SK-N-MC (cell line): ENCODE results near the gene GLRA3.

Source experiments
- DNase-seq: peaks from one replicate; pipeline ENCODE4 v3.0.0-alpha.2; 2011; ENCODE audit warnings: low read depth, low spot score
- H3K27ac ChIP-seq: fragments of 200-600 bp; sonication (generic); 2 replicates; pipeline ENCODE4 v1.5.1; 2016; ENCODE audit warnings: mixed run types
- H3K36me3 ChIP-seq: fragments of 200-600 bp; sonication (generic); 2 replicates; pipeline ENCODE4 v1.6.1; 2017; ENCODE audit warnings: antibody characterized with exemption, low read length, mixed read lengths; ENCODE audit not compliant: insufficient read depth
- H3K4me3 ChIP-seq: fragments of 200-600 bp; sonication (generic); 2 replicates; pipeline ENCODE4 v1.5.1; 2016
- H3K9ac ChIP-seq: fragments of 200-600 bp; sonication (generic); 2 replicates; pipeline ENCODE4 v1.8.0; 2017; ENCODE audit warnings: mixed run types, mixed read lengths; ENCODE audit not compliant: insufficient read length
- H3K9me3 ChIP-seq: fragments of 200-600 bp; sonication (generic); 2 replicates; pipeline ENCODE4 v1.6.1; 2017; ENCODE audit warnings: low read depth, mild to moderate bottlenecking, antibody characterized with exemption, low read length, moderate library complexity, mixed read lengths
- EZH2 ChIP-seq: fragments of 200-600 bp; sonication (generic); IDR thresholded peaks from one replicate; pipeline ENCODE4 v1.6.1; 2017; ENCODE audit warnings: antibody characterized with exemption
- FOXP2 ChIP-seq: optimal IDR thresholded peaks from 2 replicates; pipeline ENCODE3; 2011; ENCODE audit warnings: mild to moderate bottlenecking, moderate library complexity; ENCODE audit not compliant: insufficient read depth; ENCODE audit errors: extremely low read length, control extremely low read depth
- POLR2AphosphoS5 ChIP-seq: IDR thresholded peaks from 2 replicates; pipeline ENCODE4 v1.6.1; 2012; ENCODE audit warnings: mild to moderate bottlenecking, low read depth, low read length, borderline replicate concordance

GLRA3 gene

DNA sequence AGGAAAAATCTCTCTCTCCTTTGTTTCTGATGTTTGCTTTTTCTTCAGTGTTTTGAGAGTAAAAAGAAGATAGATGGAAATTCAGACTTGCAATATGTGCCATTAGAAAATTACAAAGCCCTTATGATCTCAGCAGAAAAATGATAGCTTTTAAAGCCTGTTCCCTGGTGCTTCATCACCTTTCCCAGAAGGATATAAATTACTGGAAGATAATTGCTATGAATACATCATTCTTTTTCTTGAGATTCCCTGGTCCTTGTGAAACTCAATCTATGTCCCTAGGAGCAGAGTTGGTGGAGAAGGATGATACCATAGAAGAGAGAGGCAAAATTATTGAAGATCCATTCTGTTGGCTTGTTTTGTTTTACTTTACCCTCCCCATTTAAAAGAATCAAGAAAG, 86.5 kb downstream of the GLRA3 start:
- Histone ChIP-seq H3K27ac (no peak overlapping the region), H3K4me3 (no peak overlapping the region), H3K9me3 (no peaks in the 10 kb centered on the region), H3K36me3 (no peaks in the 10 kb centered on the region), H3K9ac (no peak overlapping the region)
- TF ChIP-seq FOXP2 = no peak
- no peak for TF ChIP-seq POLR2AphosphoS5
- TF ChIP-seq EZH2 = no peak
- no peak for DNase-seq

DNA sequence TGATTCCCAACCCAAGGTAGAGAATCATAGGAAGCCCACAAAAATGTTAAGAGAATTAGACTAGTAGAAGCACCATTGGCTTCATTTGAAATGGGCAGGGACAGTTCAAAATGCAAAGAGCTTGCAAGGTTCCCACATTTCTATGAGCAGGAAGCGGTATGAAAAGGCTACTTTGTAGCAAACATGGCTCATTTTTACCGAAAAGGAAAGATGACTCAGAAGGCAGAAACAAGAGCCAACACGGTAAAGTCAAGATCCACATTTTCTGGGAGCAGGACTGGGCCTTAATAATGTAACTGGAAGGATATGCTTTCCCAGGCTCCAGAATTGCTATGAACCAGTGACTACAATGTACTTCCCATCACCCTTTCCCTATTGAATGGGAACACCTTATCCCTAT, 89.5 kb downstream of the GLRA3 start:
- no peak for DNase-seq
- no peak overlapping the region for H3K4me3 ChIP-seq
- no peaks in the 10 kb centered on the region for H3K36me3 ChIP-seq
- no peak overlapping the region for H3K9ac ChIP-seq
- H3K9me3 ChIP-seq = no peaks in the 10 kb centered on the region
- TF ChIP-seq EZH2 (no peak), FOXP2 (no peak), POLR2AphosphoS5 (no peak)
- H3K27ac ChIP-seq = no peak overlapping the region

DNA sequence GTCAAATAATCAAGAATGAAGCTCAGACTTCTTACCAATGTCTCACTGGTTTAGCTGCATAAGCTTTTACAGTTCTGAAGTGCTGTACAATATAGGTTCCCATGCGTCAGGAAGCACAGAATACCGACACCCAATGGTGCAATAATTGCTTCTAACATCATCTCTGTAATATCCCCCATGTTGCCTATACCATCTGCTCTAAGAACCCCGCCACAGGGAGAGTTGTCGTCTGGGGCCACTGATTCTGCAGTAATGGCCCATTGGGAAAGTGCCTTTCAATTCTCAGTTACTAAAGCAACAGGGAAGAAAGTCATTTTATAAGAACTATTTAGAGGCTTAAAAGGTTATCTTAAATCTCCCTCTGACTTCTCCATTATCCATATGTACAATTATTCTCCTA, 94.9 kb downstream of the GLRA3 start:
- no peaks in the 10 kb centered on the region for H3K9me3 ChIP-seq
- no peak overlapping the region for H3K27ac ChIP-seq
- H3K4me3 ChIP-seq = no peak overlapping the region
- DNase-seq = no peak
- no peak overlapping the region for H3K9ac ChIP-seq
- H3K36me3 ChIP-seq = no peaks in the 10 kb centered on the region
- TF ChIP-seq POLR2AphosphoS5 (no peak), EZH2 (no peak), FOXP2 (no peak)

DNA sequence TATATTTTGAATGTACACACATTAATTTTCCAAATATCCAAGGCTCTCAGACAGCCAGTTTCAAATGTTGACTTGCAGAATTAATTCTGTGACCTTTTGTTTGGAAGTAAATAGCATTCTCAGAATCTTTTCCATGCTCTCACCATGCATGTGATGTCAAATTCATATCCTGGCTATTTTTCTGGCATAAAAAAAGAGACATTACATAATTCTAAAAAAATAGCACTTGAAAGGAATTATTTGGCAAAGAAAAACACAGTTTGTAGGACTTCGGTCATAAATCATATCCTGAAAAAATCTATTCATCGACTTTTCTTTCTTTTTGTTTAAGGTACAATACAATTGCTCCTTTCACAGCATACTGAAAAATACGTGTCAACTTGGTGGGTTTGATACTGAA, 111.2 kb downstream of the GLRA3 start:
- no peaks in the 10 kb centered on the region for H3K36me3 ChIP-seq
- no peak for DNase-seq

DNA sequence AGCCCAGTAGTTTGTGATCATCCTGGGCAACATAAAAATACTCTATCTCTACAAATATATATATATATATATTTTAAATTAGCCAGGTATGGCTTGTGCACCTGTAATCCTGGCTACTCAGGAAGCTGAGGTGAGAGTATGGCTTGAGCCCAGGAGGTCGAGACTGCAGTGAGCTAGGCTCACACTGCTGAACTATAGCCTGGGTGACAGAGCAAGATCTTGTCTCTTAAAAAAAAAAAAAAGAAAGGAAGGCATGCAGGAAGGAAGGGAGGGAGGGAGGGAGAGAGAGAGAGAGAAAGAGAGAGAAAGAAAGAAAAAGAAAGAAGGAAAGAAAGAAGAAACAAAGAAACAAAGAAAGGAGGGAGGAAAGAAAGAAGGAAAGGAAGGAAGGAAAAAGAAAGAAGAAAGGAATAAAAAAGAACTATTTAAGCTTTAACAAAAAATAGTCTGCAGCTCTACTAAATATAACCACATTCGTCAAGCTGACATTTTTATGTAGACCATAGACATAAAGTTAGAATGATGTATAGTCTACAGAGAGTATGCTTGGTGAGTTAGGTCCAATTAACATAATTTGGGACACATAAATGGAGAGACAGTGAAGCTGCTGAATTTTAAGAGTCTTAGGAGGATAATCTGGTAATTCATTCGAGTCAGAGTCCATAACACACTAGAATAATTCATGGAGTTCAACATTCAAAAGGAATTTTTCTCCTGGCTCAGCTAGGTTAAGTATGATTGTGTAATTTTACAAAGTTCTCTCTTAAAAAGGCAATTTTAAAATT, 111.9 kb downstream of the GLRA3 start:
- peak overlapping the region; percentile 52; the same call in 1 of the 2 replicates for H3K27ac ChIP-seq
- DNase-seq = peak; percentile 59
- peak overlapping the region; percentile 64 for H3K4me3 ChIP-seq
- H3K9me3 ChIP-seq = no peaks in the 10 kb centered on the region
- no peak for TF ChIP-seq FOXP2
- TF ChIP-seq POLR2AphosphoS5 = no peak; the same call in 1 of the 2 replicates
- TF ChIP-seq EZH2 = no peak
- H3K9ac ChIP-seq = no peak overlapping the region
- no peaks in the 10 kb centered on the region for H3K36me3 ChIP-seq

More for the DNA sequence above, 111.2 kb downstream of the GLRA3 start:
- Histone ChIP-seq H3K9me3 (no peaks in the 10 kb centered on the region), H3K27ac (peak overlapping the region; percentile 52; the same call in 1 of the 2 replicates), H3K4me3 (peak overlapping the region; percentile 64), H3K9ac (no peak overlapping the region)
- TF ChIP-seq POLR2AphosphoS5 = no peak
- no peak for TF ChIP-seq FOXP2
- TF ChIP-seq EZH2 = no peak

DNA sequence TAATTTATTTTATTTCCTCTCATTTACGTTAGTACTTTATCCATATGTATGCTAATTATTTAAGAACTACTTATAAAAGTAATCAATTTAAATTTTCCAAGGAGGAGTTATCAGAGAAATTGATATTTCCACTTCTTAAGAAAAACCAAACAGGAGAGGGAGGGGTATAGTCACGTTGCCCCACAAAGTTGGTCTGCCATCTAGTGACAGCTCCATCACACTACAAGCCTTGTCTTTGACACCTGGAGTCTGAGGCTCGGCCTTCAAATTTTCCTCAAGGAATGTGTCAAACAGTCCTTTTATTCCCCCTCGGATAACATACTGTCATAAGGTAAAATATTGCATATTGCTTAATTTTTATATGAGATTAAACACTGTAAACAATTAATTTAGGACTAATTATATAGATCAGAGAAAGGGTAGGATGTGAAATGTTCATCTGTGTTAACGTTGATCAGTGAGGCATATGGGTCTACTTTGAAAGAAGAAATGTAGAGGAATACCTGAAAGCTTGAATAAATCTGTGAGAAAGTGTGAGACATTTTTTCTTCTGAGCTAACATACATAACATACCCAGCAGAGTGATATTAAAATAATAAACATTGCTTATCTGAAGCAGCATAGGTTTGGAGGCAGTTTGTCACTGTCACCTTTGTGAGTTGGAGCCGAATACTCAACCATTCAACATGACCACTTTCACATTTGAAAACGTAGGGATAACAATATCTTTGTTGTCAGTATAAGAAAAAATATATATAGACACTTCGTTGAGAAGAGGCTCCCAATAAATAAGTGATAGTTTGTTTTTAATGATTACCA, 114.4 kb downstream of the GLRA3 start:
- Histone ChIP-seq H3K27ac (no peak overlapping the region), H3K4me3 (no peak overlapping the region), H3K36me3 (no peaks in the 10 kb centered on the region), H3K9ac (no peak overlapping the region), H3K9me3 (no peaks in the 10 kb centered on the region)
- no peak for DNase-seq
- TF ChIP-seq FOXP2 (no peak), EZH2 (no peak), POLR2AphosphoS5 (no peak)

DNA sequence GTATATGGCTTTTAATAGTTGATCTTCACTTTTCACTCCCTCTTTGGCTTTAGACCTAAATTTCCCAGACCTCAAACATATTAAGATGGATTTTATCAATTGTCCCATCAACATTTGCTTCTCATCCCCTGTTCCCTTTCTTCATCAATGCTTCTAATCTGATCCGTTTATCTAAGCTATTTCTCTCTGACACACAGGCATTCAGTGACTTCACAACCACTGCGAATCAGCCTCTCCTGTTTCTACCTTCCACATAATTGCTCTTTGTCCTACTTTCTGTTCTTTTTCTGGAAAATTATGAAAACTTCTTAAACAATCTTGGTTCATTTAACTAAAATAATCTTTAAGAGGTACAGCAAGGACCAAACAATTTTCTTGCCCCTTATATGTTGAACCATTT, 115.2 kb downstream of the GLRA3 start:
- no peak for DNase-seq
- Histone ChIP-seq H3K27ac (peak overlapping the region; percentile 22; the same call in 1 of the 2 replicates), H3K4me3 (peak overlapping the region; percentile 8; the same call in 1 of the 2 replicates), H3K9me3 (no peaks in the 10 kb centered on the region), H3K36me3 (no peaks in the 10 kb centered on the region), H3K9ac (peak overlapping the region; percentile 39)
- TF ChIP-seq EZH2 (no peak), FOXP2 (no peak), POLR2AphosphoS5 (no peak)

DNA sequence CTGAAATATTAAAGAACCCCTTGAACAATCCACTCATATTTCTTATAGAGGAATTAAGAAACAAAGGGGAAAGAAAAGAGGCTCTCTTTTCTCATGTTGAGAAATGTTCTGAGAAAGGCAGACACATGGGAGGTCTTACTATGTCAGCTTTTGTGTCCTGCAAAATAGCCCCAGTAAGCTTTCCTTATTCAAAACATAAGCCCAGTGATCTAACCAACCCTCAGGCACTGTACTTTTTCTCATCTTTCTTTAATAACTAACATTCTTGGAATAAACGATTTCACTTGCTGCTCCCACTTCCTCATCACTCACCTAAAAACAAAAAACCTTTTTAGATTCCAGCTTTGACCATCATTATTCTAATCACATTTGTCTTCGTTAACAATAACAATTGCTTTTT, 115.9 kb downstream of the GLRA3 start:
- H3K9me3 ChIP-seq = no peaks in the 10 kb centered on the region
- no peaks in the 10 kb centered on the region for H3K36me3 ChIP-seq
- DNase-seq = no peak
- no peak overlapping the region for H3K27ac ChIP-seq
- peak overlapping the region; percentile 8; the same call in 1 of the 2 replicates for H3K4me3 ChIP-seq
- TF ChIP-seq FOXP2 (no peak), POLR2AphosphoS5 (no peak), EZH2 (no peak)
- peak overlapping the region; percentile 39 for H3K9ac ChIP-seq
